ENCODE data around the gene SBF2.

DNA sequence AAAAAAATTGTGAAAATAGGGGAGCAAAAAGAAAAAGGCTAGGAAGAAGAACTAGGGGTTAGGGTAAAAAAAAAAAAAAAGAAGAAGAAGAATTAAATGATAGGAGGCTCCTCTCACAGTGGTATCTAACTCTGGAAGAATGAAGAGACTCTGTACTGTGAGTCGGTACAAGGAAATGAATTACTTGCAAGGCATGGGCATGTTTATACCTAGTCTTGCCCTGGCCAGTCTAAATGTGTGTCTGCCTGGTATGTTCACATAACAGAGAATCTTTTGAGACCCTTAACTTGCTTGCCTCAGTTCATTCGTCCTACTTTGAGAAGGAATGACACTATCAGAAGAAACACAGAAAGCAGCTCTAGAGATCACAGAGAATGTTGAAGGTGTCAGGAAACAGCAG is 470.6 kb downstream of the SBF2 start:
- TF ChIP-seq, protein P1, sequence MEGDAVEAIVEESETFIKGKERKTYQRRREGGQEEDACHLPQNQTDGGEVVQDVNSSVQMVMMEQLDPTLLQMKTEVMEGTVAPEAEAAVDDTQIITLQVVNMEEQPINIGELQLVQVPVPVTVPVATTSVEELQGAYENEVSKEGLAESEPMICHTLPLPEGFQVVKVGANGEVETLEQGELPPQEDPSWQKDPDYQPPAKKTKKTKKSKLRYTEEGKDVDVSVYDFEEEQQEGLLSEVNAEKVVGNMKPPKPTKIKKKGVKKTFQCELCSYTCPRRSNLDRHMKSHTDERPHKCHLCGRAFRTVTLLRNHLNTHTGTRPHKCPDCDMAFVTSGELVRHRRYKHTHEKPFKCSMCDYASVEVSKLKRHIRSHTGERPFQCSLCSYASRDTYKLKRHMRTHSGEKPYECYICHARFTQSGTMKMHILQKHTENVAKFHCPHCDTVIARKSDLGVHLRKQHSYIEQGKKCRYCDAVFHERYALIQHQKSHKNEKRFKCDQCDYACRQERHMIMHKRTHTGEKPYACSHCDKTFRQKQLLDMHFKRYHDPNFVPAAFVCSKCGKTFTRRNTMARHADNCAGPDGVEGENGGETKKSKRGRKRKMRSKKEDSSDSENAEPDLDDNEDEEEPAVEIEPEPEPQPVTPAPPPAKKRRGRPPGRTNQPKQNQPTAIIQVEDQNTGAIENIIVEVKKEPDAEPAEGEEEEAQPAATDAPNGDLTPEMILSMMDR (IDR thresholded peaks at IDR 0.05): no peak
- TF ChIP-seq POLR2A (IDR thresholded peaks at IDR 0.05): no peak
